Activated T-cell treated with anti-CD3 and anti-CD28 coated beads, Interleukin-2, amount 50 U/mL, for 72 hours (primary cell): ENCODE results near the gene CFP. TPM values are rescaled to one million over a fixed set of nuclear protein-coding genes. Genes with fewer than 3 reads are reported as not detected.

Source experiments
- ATAC-seq, 2 donors: fragments of 150-1000 bp; cut with Tn5 transposase; replicated peaks in 1 of 2; 2 replicates each; pipeline ENCODE4 v1.10.0; 2021; ENCODE audit warnings: moderate library complexity in 2 of 2, mild to moderate bottlenecking in 1 of 2
- DNase-seq, 2 donors: peaks; one replicate each; pipeline ENCODE4 v3.0.0; 2021 to 2022; ENCODE audit warnings: mixed read lengths in 1 of 2
- H3K27ac Mint-ChIP-seq: one replicate; pipeline ENCODE4 v1.8.0; 2022; ENCODE audit warnings: mild to moderate bottlenecking, moderate library complexity, mixed read lengths
- H3K27me3 Mint-ChIP-seq: one replicate; pipeline ENCODE4 v1.8.0; 2022; ENCODE audit warnings: low read depth, mixed read lengths
- H3K36me3 Mint-ChIP-seq, 2 donors: one replicate each; pipeline ENCODE4 v1.8.0; 2022; ENCODE audit warnings: mixed read lengths in 2 of 2, mild to moderate bottlenecking in 1 of 2; ENCODE audit not compliant: insufficient read depth in 2 of 2
- H3K4me1 Mint-ChIP-seq: one replicate; pipeline ENCODE4 v1.8.0; 2022; ENCODE audit warnings: low read depth, mixed read lengths
- H3K4me3 Mint-ChIP-seq, 2 donors: one replicate each; pipeline ENCODE4 v1.8.0; 2022; ENCODE audit warnings: mild to moderate bottlenecking in 2 of 2, mixed read lengths in 2 of 2, moderate library complexity in 2 of 2
- H3K9me3 Mint-ChIP-seq, 2 donors: one replicate each; pipeline ENCODE4 v1.8.0; 2022; ENCODE audit warnings: mixed read lengths in 2 of 2
- total RNA-seq, 2 donors: library from RNA; stranded (reverse); gene quantifications; one replicate each; pipeline ENCODE4 v1.2.3, GENCODE V29; 2022

CFP gene
- total RNA-seq, 2 donors from 2014 or later: 6.4 to 9.5 TPM

DNA sequence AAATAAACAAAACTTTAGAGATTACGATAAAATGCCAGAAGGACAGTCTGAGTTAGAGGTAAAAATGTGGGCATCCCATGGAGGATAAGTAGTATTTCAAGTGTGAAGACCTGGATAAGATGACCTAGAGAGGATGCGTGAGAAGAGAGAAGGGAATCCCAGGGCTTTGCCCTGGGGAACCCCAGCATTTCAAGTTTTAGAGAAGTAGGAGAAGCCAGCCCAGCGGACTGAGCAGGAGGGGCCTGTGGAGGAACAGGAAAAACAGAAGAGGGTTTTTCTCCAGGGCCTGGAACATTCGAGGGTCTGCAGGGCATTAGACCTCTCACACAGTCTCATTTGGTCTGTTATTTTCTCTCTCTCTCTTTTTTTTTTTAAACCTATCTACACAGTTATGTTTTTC lies 2.9 kb upstream of the CFP start:
- ATAC-seq (no peak), DNase-seq (no peak)
- Mint-ChIP-seq H3K9me3 (no peaks in the 10 kb centered on the region), H3K36me3 (peaks cover 4 to 6% of the 10 kb centered on the region in 2 donors), H3K4me3 (no peak overlapping the region), H3K4me1 (peaks cover 19% of the 10 kb centered on the region), H3K27me3 (no peaks in the 10 kb centered on the region), H3K27ac (no peak overlapping the region)

- Mint-ChIP-seq H3K27me3 (no peaks in the 10 kb centered on the region), H3K27ac (no peak overlapping the region), H3K36me3 (peaks cover 0 to 1% of the 10 kb centered on the region in 2 donors), H3K4me1 (peaks cover 17% of the 10 kb centered on the region), H3K9me3 (no peaks in the 10 kb centered on the region), H3K4me3 (no peak overlapping the region)
- no peak for DNase-seq
- no peak for ATAC-seq
Measured at GRCh38 chrX:47631676-47632075, 1.9 kb upstream of the CFP start.

DNA sequence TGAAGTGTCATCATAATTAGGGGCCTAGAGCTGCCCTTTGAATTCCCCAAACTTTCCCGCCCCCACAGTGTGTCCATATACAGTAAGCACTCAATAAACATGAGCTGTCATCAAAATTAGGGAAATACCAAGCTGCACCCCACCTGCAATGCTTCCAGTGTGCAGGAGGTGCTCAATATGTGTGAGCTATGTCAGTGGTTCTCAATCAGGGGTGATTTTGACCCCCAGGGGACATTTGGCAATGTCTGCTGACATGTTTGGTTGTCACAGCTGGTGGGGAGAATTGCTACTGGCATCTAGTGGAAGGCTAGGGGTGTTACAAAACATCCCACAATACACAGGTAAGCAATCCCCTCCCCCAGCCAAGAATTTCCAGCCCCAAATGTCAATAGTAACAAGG lies 748 bp downstream of the CFP start:
- DNase-seq (no peak), ATAC-seq (peak; percentile 29 to 32)
- Mint-ChIP-seq H3K27me3 (no peaks in the 10 kb centered on the region), H3K4me1 (peaks cover 15% of the 10 kb centered on the region), H3K36me3 (no peaks in the 10 kb centered on the region), H3K9me3 (no peaks in the 10 kb centered on the region), H3K27ac (no peak overlapping the region), H3K4me3 (peak overlapping the region; percentile 65 to 66)

- Mint-ChIP-seq H3K9me3 (no peaks in the 10 kb centered on the region), H3K4me3 (no peak overlapping the region), H3K36me3 (no peaks in the 10 kb centered on the region), H3K27ac (no peak overlapping the region), H3K27me3 (peaks cover 19% of the 10 kb centered on the region), H3K4me1 (peaks cover 23% of the 10 kb centered on the region)
- ATAC-seq (no peak), DNase-seq (no peak)
Measured at GRCh38 chrX:47625365-47625764, 4.4 kb downstream of the CFP start.

DNA sequence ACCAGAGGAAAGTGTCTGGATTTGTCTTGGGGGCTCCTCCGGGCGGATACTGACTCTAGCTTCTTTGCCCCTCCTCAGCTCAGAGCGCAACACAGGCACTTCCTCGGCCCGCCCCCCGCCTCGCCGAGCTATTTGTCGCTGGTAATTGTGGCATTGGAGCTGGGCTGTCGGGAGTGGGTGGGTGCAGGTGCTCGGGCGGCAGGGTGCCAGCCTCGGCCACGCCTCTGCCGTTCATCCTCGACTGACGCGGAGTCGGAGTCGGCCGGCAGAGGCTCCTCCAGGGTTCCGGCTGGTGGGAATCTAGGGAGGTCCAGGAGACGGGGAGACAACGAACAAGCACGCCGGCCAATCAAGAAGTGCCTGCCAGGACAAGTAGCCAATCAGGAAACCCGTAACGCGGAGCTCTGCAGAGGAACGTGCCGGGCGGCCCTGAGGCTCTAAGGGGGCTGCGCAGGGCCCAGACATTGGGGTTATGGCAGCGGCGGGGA lies 6.1 kb downstream of the CFP start:
- H3K9me3 Mint-ChIP-seq: no peaks in the 10 kb centered on the region
- H3K4me1 Mint-ChIP-seq: peaks cover 14% of the 10 kb centered on the region
- no peak overlapping the region for H3K27ac Mint-ChIP-seq
- peak overlapping the region; percentile 77 to 83 for H3K4me3 Mint-ChIP-seq
- DNase-seq (peak; percentile 32 to 44), ATAC-seq (peak; percentile 55)
- H3K27me3 Mint-ChIP-seq: peaks cover 23% of the 10 kb centered on the region
- no peaks in the 10 kb centered on the region for H3K36me3 Mint-ChIP-seq

GRCh38 chrX:47621851-47622250 lies 7.9 kb downstream of the CFP start:
- Mint-ChIP-seq H3K36me3 (no peaks in the 10 kb centered on the region), H3K9me3 (no peaks in the 10 kb centered on the region), H3K4me3 (no peak overlapping the region), H3K27me3 (peaks cover 37% of the 10 kb centered on the region), H3K4me1 (peaks cover 14% of the 10 kb centered on the region), H3K27ac (no peak overlapping the region)
- no peak for DNase-seq
- no peak for ATAC-seq

DNA sequence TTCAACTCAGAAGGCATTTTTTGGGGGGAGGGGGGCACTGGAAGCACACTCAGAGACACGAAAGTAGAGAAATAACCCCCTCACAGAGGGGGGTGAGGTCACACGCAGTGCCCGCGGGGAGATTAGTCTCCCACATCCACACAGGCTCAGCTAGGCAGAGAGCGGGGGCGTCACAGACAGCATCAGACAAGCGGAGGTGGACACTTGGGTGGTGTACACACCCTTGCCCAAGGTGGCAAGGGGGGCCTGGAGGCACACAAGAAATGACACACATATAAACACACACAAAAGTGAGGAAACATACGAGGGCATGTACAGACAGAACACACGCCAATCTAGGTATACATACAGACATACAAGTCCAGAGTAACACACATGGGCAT lies 9.4 kb downstream of the CFP start:
- Mint-ChIP-seq H3K27ac (no peak overlapping the region), H3K4me3 (peak overlapping the region; percentile 49 to 52), H3K36me3 (no peaks in the 10 kb centered on the region), H3K4me1 (peaks cover 14% of the 10 kb centered on the region), H3K9me3 (no peaks in the 10 kb centered on the region), H3K27me3 (peaks cover 49% of the 10 kb centered on the region)
- no peak for DNase-seq
- ATAC-seq: peak in 1 of 2 donors; percentile 5

DNA sequence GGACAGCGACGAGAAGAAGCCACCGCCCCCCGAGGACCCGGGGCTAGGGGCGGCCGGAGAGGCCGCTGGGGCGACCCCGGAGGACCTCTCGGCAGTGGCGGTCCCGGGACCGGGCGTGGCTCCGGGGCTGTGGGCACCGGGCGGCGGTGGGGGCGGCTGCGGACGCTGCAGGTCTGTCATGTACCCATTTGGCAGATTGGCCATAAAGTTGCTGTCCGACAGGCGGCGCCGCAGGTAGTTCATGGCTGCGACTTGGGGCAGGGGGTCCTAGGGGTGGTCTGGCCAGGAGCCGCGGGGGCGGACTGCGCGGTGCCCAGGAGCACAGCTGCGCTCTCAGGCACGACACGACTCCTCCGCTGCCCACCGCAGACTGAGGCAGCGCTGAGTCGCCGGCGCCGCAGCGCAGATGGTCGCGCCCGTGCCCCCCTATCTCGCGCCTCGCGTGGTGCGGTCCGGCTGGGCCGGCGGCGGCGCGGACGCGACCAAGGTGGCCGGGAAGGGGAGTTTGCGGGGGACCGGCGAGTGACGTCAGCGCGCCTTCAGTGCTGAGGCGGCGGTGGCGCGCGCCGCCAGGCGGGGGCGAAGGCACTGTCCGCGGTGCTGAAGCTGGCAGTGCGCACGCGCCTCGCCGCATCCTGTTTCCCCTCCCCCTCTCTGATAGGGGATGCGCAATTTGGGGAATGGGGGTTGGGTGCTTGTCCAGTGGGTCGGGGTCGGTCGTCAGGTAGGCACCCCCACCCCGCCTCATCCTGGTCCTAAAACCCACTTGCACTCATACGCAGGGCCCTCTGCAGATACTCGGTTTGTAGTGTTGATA lies 10.0 kb downstream of the CFP start, which contains the start of gene SYN1:
Gene SYN1 (minus strand): TSS at position 372 of the 817 bp plus-strand sequence. CDS start 129 bp downstream, at position 243.
- Mint-ChIP-seq H3K27me3 (peaks cover 49% of the 10 kb centered on the region), H3K36me3 (no peaks in the 10 kb centered on the region), H3K4me1 (peaks cover 14% of the 10 kb centered on the region), H3K4me3 (peak within 1 kb of the TSS; percentile 50 to 71), H3K9me3 (no peaks in the 10 kb centered on the region), H3K27ac (no peak within 1 kb of the TSS)
- DNase-seq (peak; percentile 86 to 87), ATAC-seq (peak; percentile 75 to 79)

GRCh38 chrX:47618923-47619485 lies 10.7 kb downstream of the CFP start:
- Mint-ChIP-seq H3K27me3 (peaks cover 49% of the 10 kb centered on the region), H3K27ac (no peak overlapping the region), H3K4me3 (peak overlapping the region; percentile 50 to 71), H3K36me3 (no peaks in the 10 kb centered on the region), H3K4me1 (peaks cover 14% of the 10 kb centered on the region), H3K9me3 (no peaks in the 10 kb centered on the region)
- ATAC-seq: no peak
- DNase-seq: no peak

DNA sequence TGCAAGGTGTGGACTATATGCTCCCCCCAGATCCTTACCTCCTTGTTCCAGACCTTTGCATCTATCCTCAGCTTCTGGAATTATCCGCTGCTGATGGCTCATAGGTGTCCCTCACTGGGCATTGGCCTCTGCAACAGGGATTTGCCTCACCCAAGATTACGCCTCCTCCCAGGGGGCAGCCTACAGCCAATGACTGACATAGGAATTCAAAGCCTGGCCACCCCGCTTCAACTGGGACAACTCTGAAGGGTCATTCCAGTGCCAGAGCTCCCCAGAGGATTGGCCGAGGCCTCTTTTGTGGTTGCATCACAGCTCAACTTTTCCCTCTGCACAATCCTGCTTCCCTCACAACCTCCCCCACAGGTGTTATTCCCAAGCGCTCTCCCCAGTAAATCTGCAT lies 15.1 kb downstream of the CFP start:
- no peaks in the 10 kb centered on the region for H3K36me3 Mint-ChIP-seq
- ATAC-seq: no peak
- H3K4me1 Mint-ChIP-seq: peaks cover 6% of the 10 kb centered on the region
- H3K27me3 Mint-ChIP-seq: peaks cover 39% of the 10 kb centered on the region
- H3K4me3 Mint-ChIP-seq: no peak overlapping the region
- H3K27ac Mint-ChIP-seq: no peak overlapping the region
- DNase-seq: no peak
- H3K9me3 Mint-ChIP-seq: no peaks in the 10 kb centered on the region

DNA sequence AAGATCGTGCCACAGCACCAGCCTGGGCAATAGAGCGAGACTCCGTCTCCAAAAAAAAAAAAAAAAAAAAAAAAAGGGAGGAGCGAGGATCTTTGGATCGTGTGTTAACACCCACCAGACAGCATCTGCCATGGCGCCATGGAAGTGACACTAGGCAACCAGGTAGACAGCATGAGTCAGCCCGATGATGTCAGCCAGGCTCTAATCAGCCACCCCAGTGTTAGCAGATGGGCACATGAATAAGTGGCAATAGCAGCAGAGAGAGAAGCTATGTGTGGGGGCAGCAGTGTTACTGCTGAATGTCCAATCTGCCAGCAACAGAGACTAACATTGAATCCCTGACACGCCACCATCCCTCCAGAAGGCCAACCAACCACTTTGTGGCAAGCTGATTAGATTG lies 16.6 kb downstream of the CFP start:
- H3K27me3 Mint-ChIP-seq: peaks cover 34% of the 10 kb centered on the region
- H3K9me3 Mint-ChIP-seq: no peaks in the 10 kb centered on the region

DNA sequence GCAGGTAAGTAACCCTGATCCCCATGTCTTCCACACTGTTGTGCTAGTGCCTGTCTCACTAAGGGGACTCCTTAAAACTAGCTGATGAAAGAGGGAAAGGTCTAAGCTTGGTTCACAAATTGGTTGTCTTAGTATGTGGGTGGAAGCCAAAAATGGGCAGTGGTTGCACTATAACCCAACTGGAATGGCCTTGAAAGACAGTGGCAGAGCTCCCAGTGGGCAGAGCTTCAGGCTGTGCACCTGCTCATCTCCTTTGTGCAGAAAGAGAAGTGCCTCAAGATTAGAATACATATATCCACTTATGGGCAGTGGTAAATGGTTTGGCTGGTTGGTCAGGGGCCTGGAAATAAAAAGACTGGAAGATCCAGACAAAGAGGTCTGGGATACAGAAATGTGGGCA lies 17.3 kb downstream of the CFP start:
- DNase-seq (no peak), ATAC-seq (no peak)
- H3K36me3 Mint-ChIP-seq: no peaks in the 10 kb centered on the region
- H3K27me3 Mint-ChIP-seq: peaks cover 27% of the 10 kb centered on the region
- H3K27ac Mint-ChIP-seq: no peak overlapping the region
- H3K4me3 Mint-ChIP-seq: no peak overlapping the region
- H3K9me3 Mint-ChIP-seq: no peaks in the 10 kb centered on the region
- no peaks in the 10 kb centered on the region for H3K4me1 Mint-ChIP-seq

More for the DNA sequence above, 16.6 kb downstream of the CFP start:
- no peak for ATAC-seq
- Mint-ChIP-seq H3K4me1 (no peaks in the 10 kb centered on the region), H3K36me3 (no peaks in the 10 kb centered on the region), H3K27ac (no peak overlapping the region), H3K4me3 (no peak overlapping the region)
- no peak for DNase-seq

DNA sequence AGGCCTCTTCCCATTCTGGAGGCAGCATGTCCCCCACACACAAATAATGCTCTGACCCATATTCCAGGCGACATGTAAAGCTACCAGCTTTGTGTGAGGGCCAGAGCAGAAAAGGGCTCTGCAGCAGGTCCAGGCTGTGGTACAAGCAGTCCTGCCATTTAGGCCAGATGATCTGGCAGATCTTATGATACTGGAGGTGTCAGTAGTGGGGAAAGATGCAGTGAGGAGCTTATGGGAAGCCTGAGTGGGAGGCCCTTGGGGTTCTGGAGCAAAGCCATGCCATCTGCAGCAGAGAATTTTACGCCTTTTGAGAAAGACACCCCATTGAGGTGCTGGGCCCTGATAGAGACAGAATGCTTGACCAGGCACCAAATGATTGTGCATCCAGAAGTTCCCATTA lies 17.8 kb downstream of the CFP start:
- DNase-seq (no peak), ATAC-seq (no peak)
- H3K9me3 Mint-ChIP-seq: no peaks in the 10 kb centered on the region
- H3K4me1 Mint-ChIP-seq: no peaks in the 10 kb centered on the region
- no peaks in the 10 kb centered on the region for H3K36me3 Mint-ChIP-seq
- no peak overlapping the region for H3K4me3 Mint-ChIP-seq
- H3K27me3 Mint-ChIP-seq: peaks cover 25% of the 10 kb centered on the region
- H3K27ac Mint-ChIP-seq: no peak overlapping the region
